Measurements from ENCODE around the gene MAP3K13.
"Not testable (repeated sequence)": the region's sequence is repeated elsewhere in the genome, so short reads cannot be mapped to it uniquely, and the experiment has no call there.

Gene MAP3K13

GRCh38 chr3:185457376-185457775, 94.4 kb downstream of the MAP3K13 start:
- no peak for DNase-seq

- no peak for DNase-seq
Observed at GRCh38 chr3:185460309-185460708, 97.4 kb downstream of the MAP3K13 start.

- DNase-seq, result no peak
Observed at GRCh38 chr3:185460719-185461350, 97.9 kb downstream of the MAP3K13 start.

GRCh38 chr3:185465471-185465870, 102.5 kb downstream of the MAP3K13 start:
- DNase-seq, result no peak

- DNase-seq, result not testable (repeated sequence)
Observed at GRCh38 chr3:185466123-185466522, 103.2 kb downstream of the MAP3K13 start.

- no peak for DNase-seq
Observed at GRCh38 chr3:185469542-185469941, 106.6 kb downstream of the MAP3K13 start.

GRCh38 chr3:185470323-185470722, 107.4 kb downstream of the MAP3K13 start:
- no peak for DNase-seq

GRCh38 chr3:185473290-185473815, 110.4 kb downstream of the MAP3K13 start:
- no peak for DNase-seq

GRCh38 chr3:185474922-185475321, 112.0 kb downstream of the MAP3K13 start:
- not testable (repeated sequence) for DNase-seq

GRCh38 chr3:185477316-185477715, 114.4 kb downstream of the MAP3K13 start:
- DNase-seq, result no peak

- DNase-seq, result no peak
Observed at GRCh38 chr3:185479373-185479945, 116.5 kb downstream of the MAP3K13 start.

GRCh38 chr3:185484296-185484695, 121.4 kb downstream of the MAP3K13 start:
- DNase-seq, result no peak

GRCh38 chr3:185486394-185486793, 123.5 kb downstream of the MAP3K13 start:
- no peak for DNase-seq

GRCh38 chr3:185488465-185488864, 125.5 kb downstream of the MAP3K13 start:
- no peak for DNase-seq

- no peak for DNase-seq
Observed at GRCh38 chr3:185489462-185489861, 126.5 kb downstream of the MAP3K13 start.

GRCh38 chr3:185490241-185490640, 127.3 kb downstream of the MAP3K13 start:
- no peak for DNase-seq

GRCh38 chr3:185498503-185499396, 135.8 kb downstream of the MAP3K13 start, which contains the start of gene TMEM41A:
Gene TMEM41A (minus strand): TSS chr3:185499035. CDS start chr3:185498961, 74 bp downstream.
- DNase-seq, result peak; percentile 96

- DNase-seq, result no peak
Observed at GRCh38 chr3:185502987-185503386, 140.1 kb downstream of the MAP3K13 start.

- no peak for DNase-seq
Observed at GRCh38 chr3:185503521-185503920, 140.6 kb downstream of the MAP3K13 start.

- DNase-seq, result no peak
Observed at GRCh38 chr3:185504636-185505035, 141.7 kb downstream of the MAP3K13 start.

GRCh38 chr3:185507883-185508282, 144.9 kb downstream of the MAP3K13 start:
- DNase-seq, result no peak

GRCh38 chr3:185508335-185508991, 145.5 kb downstream of the MAP3K13 start:
- DNase-seq, result no peak

- DNase-seq, result no peak
Observed at GRCh38 chr3:185511711-185512110, 148.8 kb downstream of the MAP3K13 start.

All from activated CD8-positive, alpha-beta memory T cell treated with anti-CD3 and anti-CD28 coated beads, Interleukin-2, amount 50 U/mL, for 48 hours (primary cell).